Measurements from ENCODE around the gene CCSER1.

CCSER1 gene

DNA sequence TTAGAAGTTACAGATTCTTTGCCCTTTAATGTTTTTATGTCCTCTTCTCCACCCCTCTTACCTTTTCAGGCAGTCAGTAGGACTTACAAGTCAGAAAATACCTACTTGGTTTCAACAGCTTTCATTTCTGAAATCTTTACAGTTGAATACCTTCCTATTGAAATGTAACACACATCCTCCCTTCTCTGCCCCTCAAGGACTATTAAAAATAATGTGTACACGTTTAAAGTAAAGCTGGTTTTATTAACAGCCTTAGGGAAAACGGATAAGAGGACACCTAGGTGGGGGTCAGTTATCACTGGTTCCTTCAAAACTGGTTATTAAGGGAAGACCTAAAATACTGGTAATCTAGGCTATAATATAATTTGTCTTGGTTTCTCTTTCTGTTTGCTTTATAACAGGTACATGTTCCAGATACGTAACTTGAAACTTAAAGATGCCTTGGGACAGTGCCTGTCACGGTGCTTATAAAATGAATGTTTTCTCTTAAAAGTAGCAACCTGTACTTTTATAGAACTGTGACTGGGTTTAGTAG lies 1.8 kb downstream of the CCSER1 start:
- DNase-seq (ENCODE audit: low spot score): no peak

DNA sequence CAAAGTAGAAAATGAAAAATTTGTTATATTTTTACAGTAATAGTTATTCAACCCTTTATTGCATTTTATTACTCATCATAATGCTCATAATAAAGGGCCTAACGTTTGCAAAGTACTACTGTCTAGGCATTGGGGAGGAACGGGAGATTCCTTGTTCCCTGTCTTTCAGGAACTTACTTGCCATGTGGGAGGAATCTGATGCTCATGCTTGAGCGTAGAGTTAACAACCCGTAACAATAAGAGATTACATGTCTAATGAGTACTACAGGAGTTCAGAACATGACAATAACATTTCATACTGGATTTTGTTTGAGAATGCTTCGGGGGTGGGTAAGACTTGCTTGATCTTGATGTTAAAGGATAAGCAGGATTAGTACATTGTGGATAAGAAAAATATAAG lies 2.9 kb downstream of the CCSER1 start:
- DNase-seq (ENCODE audit: low spot score): no peak

DNA sequence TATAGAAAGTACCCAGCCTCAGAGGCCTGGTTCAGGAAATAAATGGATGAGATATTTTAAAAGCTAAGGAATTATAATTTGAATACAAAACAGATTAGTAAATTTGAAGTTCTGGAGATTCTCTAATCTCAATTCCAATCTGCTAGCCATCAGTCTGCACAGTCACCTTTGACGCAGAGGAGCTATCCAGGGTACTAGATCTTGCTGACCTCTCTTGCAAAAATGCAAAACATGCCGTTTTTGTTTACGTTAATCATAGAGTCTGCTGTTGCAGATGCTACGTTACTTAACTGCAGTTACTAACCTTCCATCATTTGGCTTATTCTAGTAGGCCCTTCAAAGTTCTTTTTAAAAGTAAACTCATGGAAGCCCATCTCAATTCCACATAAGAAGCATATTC lies 10.4 kb downstream of the CCSER1 start:
- no peak for DNase-seq (ENCODE audit: low spot score)

DNA sequence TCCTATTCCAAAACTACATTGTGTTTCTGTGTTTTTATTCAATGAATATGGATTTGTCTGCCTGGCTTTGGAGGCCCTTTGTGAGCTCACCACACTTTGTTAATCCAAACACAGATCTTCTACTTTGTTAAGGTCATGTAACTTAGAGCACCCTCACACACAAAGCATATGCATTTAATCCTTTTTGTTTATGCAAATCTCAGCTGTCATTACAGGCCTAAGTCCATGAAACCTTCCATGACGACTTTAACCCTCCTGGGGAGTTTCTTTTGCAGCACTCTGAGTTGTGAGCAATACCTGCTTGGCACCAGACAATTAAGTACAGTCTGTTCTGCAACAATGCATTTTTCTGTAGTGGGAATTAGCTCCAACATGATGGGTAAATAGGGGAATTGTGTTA lies 14.9 kb downstream of the CCSER1 start:
- DNase-seq (ENCODE audit: low spot score): no peak

DNA sequence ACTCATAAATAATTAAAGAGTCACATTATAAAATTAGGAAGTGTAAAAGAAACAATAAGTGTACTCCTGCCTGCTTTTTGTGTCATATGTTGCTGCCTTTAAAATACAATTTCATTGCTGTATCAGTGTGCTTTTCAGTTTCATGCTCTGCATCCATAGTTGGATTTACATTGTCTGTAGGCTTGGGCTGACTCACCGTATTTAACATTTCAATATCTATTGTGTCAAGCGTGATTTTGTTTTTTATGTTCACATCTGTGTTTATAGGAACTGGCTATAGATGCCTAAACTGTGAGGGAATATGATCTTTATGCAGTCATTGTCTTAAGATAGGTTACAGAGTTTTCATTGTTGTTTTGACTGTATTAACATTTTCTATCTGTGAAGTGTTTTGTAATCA lies 18.1 kb downstream of the CCSER1 start:
- DNase-seq (ENCODE audit: low spot score): no peak

DNA sequence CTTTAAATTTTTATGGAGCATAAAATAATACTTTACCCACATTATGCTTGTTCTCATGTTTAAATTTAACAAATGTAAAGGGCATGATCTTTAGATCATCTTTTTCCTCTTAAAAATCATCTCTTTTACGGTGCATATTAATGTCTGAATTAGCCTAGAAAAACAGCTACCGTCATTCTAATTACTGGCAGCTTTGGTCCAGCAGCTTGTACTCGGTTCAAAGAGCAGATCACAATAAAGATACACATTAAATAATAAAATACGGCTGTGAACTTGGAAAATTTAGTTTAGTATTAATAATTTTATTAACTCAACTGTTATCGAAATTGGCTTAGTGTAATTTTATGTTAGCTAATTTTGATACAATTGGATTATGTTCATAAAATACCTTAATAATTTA lies 19.1 kb downstream of the CCSER1 start:
- DNase-seq (ENCODE audit: low spot score): no peak

DNA sequence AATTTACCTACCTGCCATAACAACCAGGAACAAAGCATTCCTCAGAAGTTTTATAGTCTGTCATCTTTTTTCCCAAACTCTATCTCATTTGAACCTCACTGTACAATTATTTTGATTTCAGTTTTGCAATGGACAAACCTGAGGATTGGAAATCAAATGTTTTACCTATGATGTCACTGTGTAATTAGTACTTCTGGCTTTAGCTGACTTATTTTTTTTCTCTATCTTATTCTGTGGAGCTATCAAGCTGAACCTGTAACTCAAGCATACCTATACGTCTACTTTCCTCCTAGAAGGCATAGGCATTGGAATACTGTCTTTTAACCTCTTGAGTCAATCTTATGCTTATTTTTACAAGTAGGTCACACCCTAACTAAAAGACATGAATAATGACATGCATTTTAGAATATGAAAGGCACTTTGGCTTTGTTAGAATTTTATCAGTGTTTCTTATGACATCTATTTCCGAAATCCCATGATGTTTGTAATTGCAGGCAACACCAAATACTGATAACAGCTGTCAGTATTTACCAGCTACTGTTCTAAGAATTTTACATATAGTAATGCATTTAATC lies 21.5 kb downstream of the CCSER1 start:
- DNase-seq (ENCODE audit: low spot score): no peak

DNA sequence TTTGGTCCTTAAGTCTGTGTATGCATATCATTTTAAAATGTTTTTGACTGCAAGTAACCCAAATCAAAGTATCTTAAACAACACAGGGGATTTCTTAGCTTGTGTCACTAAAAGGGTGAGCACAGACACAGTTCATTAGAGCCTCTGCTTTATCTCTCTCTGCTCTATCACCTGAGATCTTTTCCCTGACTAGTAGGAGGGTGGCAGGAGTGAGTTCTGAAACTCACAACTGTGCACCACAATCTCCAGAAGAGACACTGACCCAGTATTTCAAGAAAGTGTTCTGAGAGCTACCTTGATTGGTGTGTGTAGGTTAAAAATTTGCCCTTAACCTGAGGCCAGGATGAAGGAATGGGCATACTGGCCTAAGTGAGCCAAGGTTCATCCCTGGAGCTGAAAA lies 24.8 kb downstream of the CCSER1 start:
- DNase-seq (ENCODE audit: low spot score): no peak

DNA sequence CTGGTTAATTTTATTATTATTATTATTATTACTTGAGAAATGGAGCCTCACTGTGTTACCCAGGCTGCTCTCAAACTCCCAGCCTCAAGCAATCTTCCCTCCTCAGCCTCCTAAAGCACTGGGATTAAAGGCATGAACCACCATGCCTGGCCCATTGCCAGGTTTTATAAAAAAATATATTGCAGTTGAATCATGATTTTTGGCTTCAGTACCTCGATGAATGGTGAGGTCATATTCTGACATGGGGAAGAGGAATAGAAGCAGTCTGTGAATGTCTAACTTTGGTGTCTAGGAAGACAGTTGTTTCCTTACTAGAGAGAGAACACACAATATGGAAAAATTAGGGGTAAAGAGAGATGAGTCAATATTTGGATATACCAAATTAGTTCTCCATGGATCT lies 32.0 kb downstream of the CCSER1 start:
- no peak for DNase-seq (ENCODE audit: low spot score)

DNA sequence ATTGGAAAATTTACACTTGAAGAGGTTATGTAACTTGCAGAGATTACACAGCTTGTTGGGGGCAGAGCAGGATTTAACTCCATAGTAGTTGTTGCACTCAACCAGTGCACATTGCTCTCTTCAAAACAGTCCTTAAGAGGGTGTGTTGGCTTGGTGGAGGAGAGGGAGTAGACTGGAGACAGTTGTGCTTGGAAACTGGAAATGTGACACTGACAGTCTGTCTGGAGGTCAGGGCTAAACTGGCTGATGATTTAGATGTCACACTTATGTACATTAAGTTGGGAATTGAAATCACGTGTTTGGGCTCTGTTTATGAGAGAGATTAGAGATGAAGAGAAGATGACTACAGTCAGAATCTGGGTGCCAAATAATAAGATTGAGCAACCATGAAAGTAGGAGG lies 32.9 kb downstream of the CCSER1 start:
- DNase-seq (ENCODE audit: low spot score): no peak

DNA sequence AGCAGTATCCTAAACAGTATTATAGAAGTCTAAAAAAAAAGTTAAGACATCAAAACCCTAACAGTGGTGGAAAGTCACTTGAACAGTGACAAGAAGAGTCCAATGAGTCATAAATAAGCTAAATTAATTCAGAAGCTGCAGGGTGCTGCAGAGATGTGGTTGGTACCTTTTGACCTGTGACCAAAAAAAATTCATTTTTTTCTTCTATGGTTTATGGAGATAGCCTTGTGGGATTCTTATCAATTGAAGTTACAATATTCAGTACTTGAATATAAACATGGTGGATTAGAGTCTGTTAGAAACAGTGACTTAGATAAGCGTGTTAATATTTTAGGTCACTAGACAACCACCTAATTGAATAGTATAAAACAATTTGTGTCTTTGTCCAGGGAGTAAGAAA lies 35.4 kb downstream of the CCSER1 start:
- DNase-seq (ENCODE audit: low spot score): no peak

DNA sequence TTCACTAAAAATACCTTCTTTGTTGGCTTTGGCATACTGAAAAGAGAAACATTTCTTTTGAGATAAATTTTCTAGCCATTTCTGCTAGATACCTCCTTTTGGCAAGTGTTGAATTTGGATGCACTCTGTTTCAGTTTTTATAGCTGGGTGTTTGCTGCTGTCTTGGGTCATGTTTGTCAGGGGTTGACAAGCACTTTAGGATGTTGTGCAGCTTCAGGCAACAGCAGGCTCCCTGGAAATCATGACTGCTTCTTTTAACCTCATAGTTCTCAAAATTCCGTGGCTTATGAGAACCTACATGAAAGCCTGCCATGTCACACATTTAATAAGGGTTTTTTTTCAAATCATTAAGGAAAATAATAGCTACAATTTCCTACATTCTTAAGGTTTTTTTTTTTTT lies 36.7 kb downstream of the CCSER1 start:
- no peak for DNase-seq (ENCODE audit: low spot score)

DNA sequence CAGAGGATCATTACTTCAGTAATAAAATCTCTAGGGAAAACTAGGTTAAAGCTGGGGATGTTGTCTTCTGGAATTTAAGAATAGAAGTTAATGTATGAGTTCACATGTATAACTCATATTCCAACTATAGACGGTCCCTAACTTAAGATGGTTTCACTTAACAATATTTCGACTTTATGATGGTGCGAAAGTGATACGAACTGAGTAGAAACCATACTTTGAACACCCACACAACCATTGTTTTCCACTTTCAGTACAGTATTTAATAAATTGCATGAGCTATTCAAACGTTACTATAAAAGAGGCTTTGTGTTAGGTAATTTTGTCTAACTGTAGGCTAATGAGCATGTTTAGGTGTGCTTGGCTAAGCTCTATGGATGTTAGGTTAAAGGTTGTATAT lies 38.7 kb downstream of the CCSER1 start:
- no peak for DNase-seq (ENCODE audit: low spot score)

DNA sequence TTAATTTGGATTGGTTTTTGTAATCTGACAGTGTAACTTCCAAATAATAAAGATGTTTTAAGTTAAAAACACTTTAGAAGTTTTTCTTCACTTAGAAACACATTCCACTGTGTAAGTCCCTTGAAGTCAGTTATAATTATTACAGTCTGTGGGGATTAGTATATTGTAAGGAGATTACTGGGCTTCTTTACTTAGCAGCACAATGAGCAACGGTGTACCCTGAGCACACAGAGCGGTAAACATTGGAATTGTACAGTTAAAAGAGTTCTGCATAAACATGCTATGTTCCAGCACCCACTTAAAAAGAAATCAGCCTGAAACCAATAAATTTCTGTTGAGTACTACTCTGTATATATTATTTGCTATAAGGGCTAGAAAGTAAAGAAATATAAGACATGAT lies 44.3 kb downstream of the CCSER1 start:
- no peak for DNase-seq (ENCODE audit: low spot score)

DNA sequence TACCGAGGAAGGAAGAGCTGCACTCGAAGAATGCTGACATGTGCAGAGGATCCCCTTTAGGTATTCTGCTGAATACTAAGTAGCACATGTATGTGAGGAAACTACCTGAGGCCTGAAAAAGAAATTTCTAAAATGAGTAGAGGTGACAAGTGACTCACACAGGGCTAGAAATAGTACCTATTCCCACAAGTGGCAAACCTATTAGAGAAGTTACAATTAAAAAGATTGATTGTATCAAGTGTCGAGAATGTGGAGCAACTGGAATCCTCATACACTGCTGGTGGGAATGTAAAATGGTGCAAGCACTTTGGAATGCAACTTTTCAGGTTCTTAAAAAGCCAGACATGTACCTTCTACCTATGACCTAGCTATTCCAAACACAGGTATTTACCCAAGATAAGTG lies 47.4 kb downstream of the CCSER1 start:
- DNase-seq (ENCODE audit: low spot score): no peak

DNA sequence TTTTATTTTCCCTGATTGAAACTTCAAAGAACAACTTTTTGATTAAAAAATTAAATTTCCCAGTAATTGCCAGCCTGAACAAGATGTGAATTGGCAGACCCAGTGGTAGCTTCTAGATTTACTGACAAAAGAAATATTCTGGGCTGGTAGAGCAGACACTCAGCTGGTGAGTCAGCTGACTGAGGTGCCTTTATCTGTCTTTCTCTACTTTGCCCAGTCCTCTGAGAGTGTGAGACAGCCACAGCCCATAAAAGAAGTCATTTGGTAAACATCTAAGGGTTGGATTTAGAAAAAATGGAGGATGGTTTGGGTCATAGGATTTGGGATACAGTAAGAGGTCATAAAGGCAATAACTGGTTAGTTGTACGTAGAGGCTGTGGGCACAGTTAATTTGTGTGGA lies 54.5 kb downstream of the CCSER1 start:
- no peak for DNase-seq (ENCODE audit: low spot score)

DNA sequence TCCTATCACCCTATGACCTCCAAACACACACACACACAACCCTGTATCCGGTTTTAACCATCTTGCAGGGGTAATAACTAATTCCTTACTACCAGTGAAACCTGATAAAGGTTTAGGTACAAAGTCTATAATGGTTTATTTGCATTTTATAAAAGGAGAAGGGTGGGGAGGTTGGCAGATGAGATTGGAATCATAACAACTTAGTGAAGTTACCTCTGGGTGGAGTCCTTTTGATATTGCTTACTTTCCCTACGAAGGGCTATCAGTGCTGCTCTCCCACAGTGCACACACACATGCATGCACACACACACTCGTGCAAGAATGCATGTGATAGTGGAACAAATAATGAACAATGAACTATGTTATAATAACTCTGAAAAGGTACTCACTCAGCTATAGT lies 56.1 kb downstream of the CCSER1 start:
- DNase-seq (ENCODE audit: low spot score): no peak

DNA sequence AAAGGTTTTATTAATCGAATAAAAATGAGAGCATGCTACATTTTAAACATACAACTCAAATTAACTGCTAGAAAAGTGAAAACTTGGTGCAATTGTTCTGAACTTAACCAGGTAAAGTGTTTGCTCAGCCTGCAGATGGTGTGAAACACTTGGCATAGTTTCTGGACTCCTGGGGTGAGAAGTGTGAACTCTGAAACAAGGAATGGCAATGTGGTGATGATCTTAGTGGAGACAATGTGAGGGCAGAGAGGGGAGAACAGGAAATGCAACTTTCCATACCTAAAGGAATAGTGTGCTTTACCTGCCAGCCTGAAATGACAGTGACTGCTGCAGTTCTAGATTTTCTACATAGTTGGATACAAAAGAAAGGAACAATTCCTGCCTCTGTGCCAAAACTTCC lies 57.4 kb downstream of the CCSER1 start:
- DNase-seq (ENCODE audit: low spot score): no peak

DNA sequence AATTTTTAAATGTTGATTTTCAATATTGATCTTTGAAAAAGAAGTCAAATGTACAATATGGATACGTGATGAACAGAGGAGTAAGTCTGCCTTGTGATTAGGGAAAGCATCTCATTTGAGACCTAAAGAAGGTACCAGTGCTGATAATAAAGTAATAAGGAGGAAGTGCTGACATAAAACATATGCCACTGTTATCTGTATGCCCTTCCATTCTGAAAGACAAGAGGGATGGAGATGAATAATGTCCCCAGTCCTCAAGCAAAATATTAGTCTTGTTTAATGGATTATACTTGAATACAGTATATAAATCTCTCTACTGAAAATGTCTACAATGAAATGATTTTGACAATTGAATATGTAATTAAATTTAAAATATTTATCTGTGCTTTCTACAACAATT lies 58.2 kb downstream of the CCSER1 start:
- no peak for DNase-seq (ENCODE audit: low spot score)

DNA sequence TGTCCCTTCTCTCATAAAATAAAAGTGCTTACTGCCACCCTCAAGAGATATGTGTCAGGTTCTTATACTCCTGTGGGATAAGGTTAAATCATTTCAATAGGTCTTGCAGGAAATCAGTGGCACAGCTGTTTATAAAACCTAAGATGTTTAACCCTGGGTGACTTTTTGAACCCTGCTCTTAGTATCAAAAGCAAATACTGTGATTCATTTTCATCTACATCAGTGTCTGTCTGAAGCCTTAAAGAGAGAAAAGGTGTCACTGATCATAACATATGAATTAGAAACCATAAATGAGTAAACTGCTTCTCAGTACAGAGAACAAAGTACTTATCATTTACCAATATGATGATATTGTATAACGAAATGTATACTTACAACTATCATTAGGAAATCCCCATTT lies 59.0 kb downstream of the CCSER1 start:
- no peak for DNase-seq (ENCODE audit: low spot score)

DNA sequence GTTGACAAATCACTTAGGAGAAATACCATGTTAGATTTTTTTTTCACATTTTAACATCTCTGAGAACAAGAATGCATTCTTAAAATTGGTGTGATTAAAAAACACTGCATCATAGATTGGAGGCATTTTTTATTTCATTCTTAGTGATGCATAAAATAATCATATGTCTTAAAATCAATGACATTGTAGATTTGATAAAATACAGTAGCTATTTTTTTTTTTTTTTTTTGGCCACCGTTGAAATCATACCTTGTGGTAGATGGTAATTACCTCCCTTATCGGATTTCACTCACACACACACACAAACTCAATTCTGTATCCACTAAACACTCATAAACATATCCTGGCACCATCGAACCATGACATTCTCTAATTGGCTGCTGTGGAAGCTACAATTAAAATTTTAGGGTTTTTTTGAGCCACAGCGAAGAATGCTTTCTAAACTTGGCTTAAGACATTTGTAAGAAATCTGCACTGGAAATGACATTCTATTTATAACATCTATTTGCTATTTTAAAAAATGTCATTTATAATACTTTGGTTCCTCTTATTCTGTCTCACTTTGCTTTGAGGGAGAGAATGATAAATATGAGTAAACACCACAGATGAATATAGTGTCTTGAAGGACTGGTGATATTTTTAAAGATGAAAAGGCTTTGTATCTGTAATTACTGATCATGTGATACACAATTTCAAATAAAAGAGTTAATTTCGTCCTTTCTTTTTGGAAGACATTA lies 60.1 kb downstream of the CCSER1 start:
- no peak for DNase-seq (ENCODE audit: low spot score)

DNA sequence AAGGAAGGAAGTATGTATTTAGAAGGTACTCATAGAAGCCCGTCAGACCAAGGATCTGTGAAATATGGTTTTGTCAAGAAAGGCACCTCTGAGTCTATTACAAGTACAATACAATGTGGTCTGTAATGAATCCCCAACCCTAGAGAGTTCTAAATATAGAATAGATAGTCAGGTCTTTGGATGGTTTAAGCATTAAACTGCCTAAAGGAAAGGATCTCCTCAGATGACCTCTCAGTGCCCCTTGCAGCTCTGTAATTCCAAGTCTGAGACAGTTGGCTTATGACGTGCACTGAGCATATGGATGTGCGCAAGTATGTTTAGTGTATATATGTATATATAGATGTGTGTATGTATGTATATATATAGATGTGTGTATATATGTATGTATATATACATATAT lies 62.0 kb downstream of the CCSER1 start:
- no peak for DNase-seq (ENCODE audit: low spot score)

DNA sequence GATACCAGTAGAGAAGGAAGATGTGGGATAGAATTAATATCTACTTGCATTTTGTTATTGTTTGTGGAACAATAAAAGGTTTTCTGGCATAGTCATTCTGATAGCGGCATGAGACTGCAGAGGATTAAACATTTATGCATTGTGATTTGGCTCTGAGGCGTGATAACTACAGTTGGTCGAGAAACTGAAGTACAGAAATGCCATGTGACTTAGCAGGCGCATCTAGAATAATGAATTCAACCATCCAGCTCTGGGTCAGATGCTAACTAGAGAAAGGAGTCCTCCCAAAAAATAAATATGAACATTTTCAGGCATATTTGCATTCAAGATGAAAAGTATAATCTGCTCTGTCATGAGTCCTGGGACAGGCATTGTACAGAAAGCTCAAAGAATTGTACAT lies 62.8 kb downstream of the CCSER1 start:
- DNase-seq (ENCODE audit: low spot score): no peak

DNA sequence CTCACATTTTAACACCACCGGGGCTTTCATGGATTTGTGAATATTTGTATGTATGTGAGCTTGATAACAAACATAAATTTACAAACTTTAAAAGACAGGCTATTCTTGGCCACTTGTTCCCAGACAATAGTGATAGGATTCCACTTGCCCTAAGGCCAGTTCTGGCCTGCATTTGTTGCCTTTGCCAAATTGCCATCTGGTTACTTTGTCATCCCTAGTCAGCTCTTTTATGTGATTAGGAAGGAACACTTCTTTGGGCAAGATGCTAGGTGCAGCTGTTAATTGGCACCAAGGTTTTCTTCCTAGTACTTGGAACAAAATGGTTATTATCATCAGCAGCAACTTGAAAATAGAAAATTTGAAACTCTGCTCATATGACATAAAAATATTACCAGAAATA lies 63.3 kb downstream of the CCSER1 start:
- no peak for DNase-seq (ENCODE audit: low spot score)
